ENCODE data around the gene RPUSD2. TPM values are rescaled to one million over a fixed set of nuclear protein-coding genes. Genes with fewer than 3 reads are reported as not detected.
A peak's percentile ranks its signal among the peaks of the same experiment; 100 is the strongest.

Gene RPUSD2
- total RNA-seq, 1 donor from 2014 or later = 6.4 TPM

DNA sequence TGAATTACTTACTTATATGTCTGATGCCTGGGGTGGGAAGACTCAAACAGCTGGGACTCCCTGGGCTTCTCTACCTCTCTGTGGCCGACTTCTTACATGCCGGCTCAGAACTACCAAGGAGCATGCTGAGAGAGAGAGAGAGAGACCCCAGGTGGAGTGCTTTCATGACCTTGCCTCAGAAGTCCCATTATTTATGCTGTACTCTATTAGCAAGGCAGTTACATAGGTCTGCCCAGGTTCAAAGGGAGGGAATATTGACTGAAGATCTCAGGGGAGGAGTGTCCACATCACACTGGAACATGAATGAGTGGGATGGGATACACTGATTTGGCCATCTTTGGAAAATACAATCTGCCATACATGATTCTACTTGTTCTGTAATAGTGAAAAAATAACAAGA is 20.5 kb upstream of the RPUSD2 start:
- H3K4me1 ChIP-seq = no peaks in the 10 kb centered on the region
- ATAC-seq (no peak), DNase-seq (no peak)
- H3K27me3 ChIP-seq = no peaks in the 10 kb centered on the region
- peaks cover 25% of the 10 kb centered on the region for H3K36me3 ChIP-seq
- no peak overlapping the region for H3K4me3 ChIP-seq
- no peaks in the 10 kb centered on the region for H3K9me3 ChIP-seq
- TF ChIP-seq CTCF (IDR thresholded peaks at IDR 0.05) = no peak
- intact Hi-C loops (cut with DNase I) = no loop called here
- H3K27ac ChIP-seq = no peak overlapping the region

GRCh38 chr15:40549894-40550293 is 19.2 kb upstream of the RPUSD2 start:
- Histone ChIP-seq H3K27ac (peak overlapping the region; percentile 17), H3K4me1 (no peaks in the 10 kb centered on the region), H3K4me3 (no peak overlapping the region), H3K9me3 (no peaks in the 10 kb centered on the region), H3K27me3 (no peaks in the 10 kb centered on the region), H3K36me3 (peaks cover 31% of the 10 kb centered on the region)
- intact Hi-C loops (cut with DNase I) = no loop called here
- ATAC-seq = peak; percentile 26
- DNase-seq = no peak
- TF ChIP-seq CTCF (IDR thresholded peaks at IDR 0.05) = no peak

DNA sequence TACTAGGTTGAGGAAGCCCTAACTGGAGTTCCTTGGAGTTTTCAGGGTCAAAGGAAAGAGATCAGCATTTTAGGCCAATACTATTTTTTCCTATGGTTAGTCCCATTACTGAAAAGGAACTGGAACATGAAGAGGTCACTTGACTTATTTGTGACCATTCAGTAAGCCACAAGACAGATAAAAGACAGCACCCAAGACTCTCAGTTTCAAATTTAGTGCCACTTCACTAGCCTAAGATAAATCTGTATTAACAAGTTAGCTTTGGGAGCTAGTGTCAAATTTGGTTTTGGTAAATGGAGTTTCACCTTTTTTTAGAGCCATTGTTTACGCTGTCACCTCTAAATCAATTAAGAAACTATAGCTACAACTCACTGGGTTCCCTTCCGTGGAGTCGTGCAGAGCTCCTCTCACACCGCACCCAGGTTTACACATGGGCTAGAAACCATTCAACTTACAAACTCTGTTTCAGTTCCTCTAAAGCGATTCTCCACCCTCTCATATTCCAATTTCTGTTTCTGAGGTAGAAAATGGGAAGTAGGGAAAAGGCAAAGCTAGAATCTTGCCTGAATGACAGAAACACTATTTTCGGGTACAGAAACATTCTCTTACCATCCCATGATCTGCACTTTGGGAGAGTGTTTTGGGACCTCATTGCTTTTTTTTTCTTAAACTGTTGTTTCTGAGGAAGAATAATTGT is 18.6 kb upstream of the RPUSD2 start:
- Histone ChIP-seq H3K4me3 (no peak overlapping the region), H3K27ac (peak overlapping the region; percentile 17), H3K4me1 (no peaks in the 10 kb centered on the region), H3K9me3 (no peaks in the 10 kb centered on the region), H3K27me3 (no peaks in the 10 kb centered on the region), H3K36me3 (peaks cover 37% of the 10 kb centered on the region)
- intact Hi-C loops (cut with DNase I) = no loop called here
- DNase-seq (no peak), ATAC-seq (peak; percentile 81)
- no peak for TF ChIP-seq CTCF (IDR thresholded peaks at IDR 0.05)

DNA sequence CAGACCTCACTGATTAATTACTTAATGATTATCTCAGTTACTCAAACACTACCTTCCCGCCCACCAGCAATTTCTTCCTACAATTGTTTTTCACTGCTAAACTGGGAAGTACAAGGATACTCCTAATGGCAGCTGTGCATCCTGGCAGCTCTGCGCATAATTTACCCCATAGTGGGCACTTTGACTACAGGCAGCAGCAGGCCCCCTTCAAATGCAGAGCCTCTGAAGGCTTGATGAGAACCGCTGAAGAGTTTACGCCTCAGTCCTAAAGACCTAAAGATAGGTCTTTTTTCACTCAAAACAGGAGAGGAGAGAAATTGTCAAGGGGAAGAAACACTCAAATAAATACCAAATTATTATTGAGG is 15.0 kb upstream of the RPUSD2 start:
- Histone ChIP-seq H3K27me3 (no peaks in the 10 kb centered on the region), H3K4me3 (no peak overlapping the region), H3K4me1 (no peaks in the 10 kb centered on the region), H3K27ac (no peak overlapping the region), H3K36me3 (peaks cover 42% of the 10 kb centered on the region), H3K9me3 (no peaks in the 10 kb centered on the region)
- TF ChIP-seq CTCF (IDR thresholded peaks at IDR 0.05) = no peak
- DNase-seq (no peak), ATAC-seq (no peak)
- intact Hi-C loops (cut with DNase I) = no loop called here

GRCh38 chr15:40555876-40556275 is 13.2 kb upstream of the RPUSD2 start:
- ATAC-seq (no peak), DNase-seq (no peak)
- Histone ChIP-seq H3K27ac (no peak overlapping the region), H3K9me3 (no peaks in the 10 kb centered on the region), H3K4me3 (no peak overlapping the region), H3K4me1 (no peaks in the 10 kb centered on the region), H3K27me3 (no peaks in the 10 kb centered on the region), H3K36me3 (peaks cover 33% of the 10 kb centered on the region)
- intact Hi-C loops (cut with DNase I) = no loop called here
- TF ChIP-seq CTCF (IDR thresholded peaks at IDR 0.05) = no peak

Data from upper lobe of right lung (tissue), 1 donor.